Frontal cortex (tissue), 4 donors: ENCODE measurements around the gene MAMDC2. TPM values are rescaled to one million over a fixed set of nuclear protein-coding genes. Genes with fewer than 3 reads are reported as not detected.

Experiments
- DNase-seq, 2 donors: peaks; one replicate each; pipeline ENCODE4 v3.0.0; 2012; ENCODE audit warnings: low spot score in 2 of 2
- FAIRE-seq: peaks from 2 replicates; lab custom pipeline; 2012; peaks lifted over from hg19 to GRCh38; lab: Jason Lieb, UNC
- total RNA-seq: library from RNA; depleted of rRNA; stranded (reverse); fragments of >200 nt; gene quantifications from one replicate; pipeline ENCODE4 v1.2.3, GENCODE V29; 2014
- donor health status: control.
- donor health status: control.
- donor health status: control.

MAMDC2 gene
- total RNA-seq, 1 donor from 2014 or later, result 2.0 TPM

DNA sequence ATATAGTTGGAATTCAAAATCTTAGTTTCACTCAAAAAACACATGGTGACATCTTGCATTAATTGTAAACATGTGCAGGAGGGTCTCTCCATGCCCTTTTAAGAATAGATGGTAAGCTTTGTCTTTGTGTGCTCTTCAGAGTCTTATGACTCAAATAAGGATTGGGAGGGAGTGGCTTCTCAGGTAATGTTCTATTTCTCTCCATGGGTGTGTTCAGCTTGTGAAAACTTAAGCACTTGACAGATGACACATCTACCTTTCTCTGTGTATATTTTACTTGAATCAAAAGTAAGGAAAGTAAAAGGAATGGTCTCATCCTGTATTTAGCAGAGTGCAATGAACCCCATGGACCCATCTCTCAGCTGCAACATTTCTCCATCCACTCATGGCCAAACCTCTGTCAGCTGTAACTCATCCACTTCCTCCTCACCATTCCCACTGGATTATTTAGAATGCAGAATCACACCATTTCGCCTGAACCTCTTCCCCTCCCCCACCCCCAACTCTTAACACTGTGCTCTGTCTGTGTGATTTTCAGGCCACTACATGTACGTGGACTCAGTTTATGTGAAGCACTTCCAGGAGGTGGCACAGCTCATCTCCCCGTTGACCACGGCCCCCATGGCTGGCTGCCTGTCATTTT is 82.1 kb downstream of the MAMDC2 start:
- FAIRE-seq (no peak), DNase-seq (no peak)

DNA sequence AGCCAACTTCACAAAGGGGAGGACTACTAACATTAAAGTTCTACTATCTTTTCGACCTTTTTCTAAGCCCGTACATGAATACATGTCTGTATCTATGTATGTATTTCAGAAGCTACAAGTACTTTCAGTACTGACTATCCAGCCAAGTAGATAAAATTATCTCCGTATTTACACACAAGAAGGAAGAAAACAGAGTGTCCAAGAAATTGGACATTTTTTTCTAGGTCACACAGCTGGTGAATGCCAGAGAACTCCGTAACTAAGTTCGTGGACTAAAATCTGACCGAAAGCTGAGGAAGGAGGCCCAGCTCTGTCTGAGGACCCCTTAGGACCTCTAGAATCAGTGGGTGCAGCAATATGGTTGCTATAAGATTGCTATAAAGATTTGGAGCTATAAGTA is 83.4 kb downstream of the MAMDC2 start:
- FAIRE-seq (no peak), DNase-seq (no peak)

DNA sequence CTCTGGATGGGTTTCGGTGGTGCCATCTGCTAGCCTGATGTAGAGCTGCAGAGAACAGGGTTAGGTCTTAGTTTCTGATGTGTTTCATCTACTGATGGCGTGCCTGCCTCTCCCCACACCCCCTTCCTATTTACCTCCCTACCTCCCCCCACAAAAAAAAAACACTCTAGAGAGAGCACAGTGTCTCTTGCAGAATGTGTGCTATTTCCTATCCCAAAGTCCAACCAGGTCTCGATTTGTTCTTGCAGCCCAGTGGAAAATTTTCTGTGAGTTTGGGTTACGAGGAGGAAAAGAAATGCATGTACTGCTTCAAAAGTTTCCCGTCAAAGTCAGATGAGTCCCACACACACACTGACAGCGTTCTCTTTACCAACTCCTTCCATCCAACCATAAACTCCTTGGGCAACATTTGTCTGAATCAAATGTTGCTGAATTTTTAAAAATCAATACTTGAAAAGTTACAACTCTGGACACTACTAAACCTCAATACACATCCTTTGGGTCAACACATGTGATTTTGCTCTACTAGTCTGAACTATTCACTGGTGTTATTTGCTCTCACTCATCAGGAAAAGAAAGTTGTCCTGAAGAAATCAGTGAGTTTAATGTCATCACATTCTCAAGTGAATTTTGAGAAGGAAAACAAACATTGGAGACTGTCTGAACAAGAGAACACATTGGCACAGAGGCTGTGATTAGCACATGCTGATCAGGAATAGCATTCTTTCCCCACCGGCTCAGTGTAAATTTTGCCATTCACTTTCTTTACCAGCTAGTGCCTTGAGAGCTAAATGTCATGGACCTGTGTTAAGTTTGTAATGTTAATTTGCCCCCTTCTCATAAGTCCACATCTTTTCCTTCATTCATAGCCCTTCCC is 84.1 kb downstream of the MAMDC2 start:
- DNase-seq (no peak), FAIRE-seq (no peak)

DNA sequence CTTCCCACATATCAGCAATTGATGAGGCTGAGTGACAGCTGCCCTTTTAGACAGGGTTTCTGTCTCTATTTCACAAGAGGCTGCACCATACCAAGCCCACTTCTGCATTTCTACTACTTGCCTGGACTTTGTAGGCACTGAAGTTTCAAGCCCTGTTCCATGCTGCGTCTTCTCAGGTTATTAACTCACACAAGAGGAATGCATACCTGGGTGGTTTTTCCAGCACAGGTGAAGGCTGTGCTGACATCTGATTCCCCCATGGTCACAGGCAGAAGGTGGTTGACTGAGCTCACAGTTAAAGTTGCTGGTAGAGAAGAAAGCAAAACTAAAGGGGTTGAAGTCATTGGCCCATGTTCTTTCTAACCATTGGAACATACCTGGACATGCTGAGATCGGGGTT is 86.6 kb downstream of the MAMDC2 start:
- DNase-seq (no peak), FAIRE-seq (no peak)

DNA sequence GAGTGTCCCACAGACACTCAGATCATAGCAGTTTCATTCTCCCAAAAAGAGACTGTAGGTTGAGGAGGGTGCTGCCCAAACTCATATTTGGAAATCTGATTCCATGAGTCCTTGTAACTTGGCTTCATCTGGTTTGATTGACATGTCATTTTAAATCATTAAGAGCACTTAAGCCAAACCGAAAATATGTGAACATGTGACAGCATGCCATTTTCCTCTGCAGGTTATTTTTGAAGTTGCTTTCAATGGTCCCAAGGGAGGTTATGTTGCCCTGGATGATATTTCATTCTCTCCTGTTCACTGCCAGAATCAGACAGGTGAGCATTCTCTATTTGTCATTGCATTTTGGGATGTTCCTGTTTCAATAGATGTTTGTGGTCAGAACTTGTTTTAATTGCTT is 87.6 kb downstream of the MAMDC2 start:
- no peak for FAIRE-seq
- no peak for DNase-seq

DNA sequence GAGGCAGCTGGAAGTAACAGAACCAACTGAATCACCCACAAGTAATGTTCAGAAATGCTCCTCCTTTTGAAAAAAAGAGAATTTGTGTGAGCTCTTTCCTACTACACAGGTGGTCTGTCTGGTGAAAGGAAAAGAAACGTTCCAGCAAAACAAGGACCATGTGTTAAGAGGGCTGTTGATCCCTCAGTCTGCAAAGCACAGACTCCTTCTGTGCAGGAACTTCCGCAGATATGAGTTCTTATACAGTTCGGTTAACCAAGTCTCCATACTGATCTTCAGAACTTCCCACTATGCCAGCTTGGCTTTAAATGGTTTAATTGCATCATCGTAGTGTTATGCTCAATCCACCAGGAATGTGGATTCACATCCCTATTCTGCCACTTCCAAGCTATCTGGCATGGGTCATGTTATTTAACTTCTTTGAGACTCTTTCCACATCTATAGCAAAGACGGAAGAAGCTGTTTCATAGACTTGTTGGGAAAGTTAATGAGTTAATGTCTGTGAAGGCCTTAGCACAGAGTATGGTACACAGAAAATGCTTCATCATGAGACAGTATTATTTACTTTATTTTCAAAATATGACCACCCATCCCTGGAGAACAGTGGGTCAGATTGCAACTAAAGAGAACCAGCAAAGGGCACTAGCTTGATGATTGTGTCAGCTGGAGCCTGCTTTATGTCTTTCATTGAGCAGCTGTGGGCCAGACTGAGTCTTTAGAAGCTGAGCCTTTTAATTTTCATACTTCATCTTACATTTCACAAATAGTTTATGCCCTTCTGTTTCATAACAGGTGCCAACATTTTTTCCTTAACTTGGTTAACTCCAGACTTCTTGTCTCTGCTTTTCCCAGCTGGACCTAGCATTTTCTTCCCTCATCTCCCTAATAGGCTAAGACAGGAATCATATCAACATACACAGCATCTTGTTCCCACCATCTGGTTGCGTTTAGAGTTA is 89.9 kb downstream of the MAMDC2 start:
- FAIRE-seq (no peak), DNase-seq (no peak)

DNA sequence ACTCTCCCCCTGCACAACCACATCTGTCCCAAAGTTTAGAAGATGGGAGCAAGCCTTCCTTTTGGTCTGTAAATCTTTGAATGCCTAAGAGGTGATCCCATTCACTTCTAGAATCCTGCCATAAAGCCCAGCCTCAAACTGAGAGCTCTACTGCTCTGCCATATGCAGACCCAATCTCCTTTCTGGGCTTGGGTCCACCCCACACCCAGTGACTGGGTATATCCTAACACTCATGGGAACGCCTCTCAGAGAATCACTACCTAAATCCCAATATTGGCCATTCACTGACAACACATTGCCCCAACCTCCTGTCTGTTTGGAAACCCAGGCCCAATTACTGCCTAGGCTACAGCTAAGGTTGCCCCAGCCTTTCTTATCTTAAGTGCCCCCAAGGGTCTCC is 90.7 kb downstream of the MAMDC2 start:
- FAIRE-seq, result no peak
- DNase-seq, result no peak

DNA sequence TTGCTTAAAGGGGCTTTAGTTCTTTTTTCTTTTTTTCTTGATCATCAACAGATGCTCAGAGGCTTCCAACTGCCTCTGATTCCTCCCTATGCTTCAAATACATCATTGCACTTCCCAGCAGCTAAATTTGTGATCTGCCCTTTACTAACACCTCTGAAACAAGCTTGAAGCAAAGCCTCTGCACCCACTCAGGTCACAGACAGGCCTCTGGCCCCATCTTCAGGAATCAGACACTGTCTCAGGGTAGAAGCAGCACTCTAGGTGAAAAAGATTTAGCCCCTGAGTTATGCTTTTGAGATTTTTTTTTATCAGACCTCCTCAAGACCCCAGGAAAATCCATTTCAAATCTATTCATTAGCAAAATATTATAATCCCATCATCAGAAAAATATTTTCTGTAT is 91.5 kb downstream of the MAMDC2 start:
- FAIRE-seq (no peak), DNase-seq (no peak)

DNA sequence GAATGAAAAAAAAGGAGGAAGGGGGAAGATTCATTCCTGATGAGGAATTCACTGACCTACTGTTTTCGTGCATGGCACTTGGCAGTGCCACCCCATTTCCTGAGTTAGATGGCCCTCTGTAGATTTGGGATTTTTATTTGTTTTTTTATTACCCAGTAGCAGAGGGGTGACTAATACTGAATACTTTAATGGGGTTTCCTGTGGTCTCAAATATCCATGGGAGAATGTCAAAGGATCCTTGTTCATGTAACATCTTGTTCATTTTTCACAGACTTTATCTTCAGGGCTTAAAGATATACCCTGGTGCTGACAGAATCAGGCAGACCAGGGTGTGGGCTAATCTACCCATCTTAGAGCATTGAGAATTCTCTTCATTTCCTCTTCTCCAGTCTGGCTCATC is 93.0 kb downstream of the MAMDC2 start:
- no peak for FAIRE-seq
- DNase-seq, result no peak

DNA sequence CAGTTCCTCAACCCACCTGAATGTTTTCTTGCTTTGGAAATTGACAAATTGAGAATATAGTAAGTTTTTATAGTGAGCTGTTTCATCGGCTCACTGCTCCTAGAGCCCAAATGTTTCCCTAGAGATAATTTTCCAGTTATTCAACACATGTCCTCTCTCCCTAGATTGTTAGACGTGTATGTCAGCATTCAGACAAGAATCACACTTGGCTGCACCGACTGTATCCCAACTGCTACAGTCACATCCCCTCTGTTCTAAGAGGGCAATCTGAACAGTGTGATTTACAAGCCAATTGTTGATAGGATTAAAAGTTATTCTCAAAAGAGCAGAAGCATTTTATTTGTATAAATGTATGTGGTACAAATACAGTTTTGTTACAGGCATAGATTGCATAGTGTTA is 93.9 kb downstream of the MAMDC2 start:
- FAIRE-seq (no peak), DNase-seq (no peak)

DNA sequence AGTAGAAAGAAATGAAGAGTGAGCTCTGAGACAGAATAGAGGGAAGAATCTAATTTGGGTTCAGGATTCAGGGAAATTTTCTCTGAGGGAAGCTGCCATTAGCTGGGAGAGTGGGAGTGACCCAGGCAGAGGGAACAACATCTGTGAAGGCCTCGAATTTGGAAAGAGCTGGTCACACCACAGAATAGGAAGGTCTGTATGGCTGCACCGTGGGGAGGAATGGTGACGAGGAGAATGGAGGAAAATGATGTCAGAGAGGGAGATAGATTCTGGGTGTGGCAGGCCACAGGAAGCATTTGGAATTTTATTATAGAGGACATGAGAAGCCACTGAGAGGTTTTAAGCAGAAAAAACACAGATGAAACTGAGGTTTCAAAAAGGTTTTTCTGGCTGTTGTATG is 98.5 kb downstream of the MAMDC2 start:
- DNase-seq, result no peak
- FAIRE-seq, result no peak

DNA sequence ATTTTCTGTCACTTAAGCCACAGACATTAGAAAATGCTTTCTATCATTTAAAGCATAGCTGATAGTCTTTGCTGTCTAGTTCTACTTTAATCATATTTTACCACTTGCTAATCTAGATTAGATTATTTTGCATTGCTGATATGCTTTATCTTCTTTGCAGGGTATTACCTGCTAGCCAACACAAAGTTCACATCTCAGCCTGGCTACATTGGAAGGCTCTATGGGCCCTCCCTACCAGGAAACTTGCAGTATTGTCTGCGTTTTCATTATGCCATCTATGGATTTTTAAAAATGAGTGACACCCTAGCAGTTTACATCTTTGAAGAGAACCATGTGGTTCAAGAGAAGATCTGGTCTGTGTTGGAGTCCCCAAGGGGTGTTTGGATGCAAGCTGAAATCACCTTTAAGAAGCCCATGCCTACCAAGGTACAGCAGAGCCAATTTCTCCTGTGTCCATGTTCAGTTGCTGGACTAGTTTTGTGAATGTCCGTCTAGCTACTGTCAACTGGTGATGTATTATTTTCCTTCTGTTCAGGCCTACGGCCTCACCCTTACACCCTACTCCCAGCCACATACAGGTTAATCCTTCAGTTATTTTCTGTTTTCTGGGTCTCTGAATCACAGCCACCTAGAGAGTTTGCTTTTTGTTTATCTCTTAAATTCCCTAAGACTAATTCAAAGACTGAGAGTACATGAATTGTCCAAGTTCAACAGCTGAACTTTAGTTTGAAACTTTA is 99.9 kb downstream of the MAMDC2 start:
- DNase-seq (no peak), FAIRE-seq (no peak)

DNA sequence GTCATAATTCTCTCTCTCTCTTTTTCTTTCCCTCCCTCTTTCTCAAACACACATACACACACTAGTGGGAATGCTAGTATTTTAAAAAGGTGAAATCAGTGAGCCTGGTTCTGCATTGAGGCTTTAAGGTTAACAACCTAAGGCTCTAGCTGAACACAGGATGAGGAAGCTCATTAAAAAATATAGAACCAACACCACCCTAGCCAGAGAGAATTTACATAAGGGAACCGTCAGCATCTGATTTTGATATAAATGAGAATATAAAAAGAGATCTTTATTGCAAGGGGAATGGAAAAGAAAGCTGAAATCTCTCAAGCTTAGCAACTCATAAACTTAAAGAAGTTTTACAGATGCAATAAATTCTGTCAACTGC is 100.5 kb downstream of the MAMDC2 start:
- DNase-seq (no peak), FAIRE-seq (no peak)

DNA sequence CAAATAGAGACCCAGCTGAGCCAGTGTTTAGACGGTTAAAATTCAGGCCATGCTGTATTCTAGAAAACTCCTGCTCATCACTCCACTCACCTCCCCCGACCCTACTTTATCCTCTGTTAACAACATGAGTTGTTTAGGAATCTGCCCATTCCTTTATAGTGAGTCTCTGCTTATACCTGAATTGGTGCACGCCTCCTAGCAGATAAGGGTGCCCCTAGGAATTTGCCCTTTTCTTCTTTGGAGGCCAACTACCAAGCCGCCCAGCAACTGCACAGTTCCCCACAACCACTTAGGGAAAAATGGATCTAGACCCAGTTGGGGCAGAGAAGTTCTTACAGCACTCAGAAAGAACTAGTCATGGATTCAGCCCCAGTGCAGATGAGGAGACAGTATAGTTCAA is 102.3 kb downstream of the MAMDC2 start:
- FAIRE-seq (no peak), DNase-seq (no peak)

DNA sequence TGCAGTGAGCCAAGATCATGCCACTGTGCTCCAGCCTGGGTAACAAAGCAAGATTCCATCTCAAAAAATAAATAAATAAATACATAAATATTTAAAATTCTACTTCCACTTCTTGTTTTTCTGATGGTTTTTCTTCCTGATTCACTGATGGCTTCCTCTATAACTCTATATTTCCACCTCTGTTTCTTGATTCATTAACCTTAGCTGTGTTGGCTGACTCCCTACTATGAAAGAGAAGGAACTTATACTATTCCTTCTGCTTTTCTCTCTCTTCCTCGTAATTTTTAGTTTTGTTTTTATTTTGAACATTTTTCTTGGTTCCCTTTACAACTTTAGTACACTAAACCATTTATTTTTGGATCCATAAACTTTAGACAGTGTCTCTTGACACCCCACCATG is 103.5 kb downstream of the MAMDC2 start:
- FAIRE-seq (no peak), DNase-seq (no peak)

DNA sequence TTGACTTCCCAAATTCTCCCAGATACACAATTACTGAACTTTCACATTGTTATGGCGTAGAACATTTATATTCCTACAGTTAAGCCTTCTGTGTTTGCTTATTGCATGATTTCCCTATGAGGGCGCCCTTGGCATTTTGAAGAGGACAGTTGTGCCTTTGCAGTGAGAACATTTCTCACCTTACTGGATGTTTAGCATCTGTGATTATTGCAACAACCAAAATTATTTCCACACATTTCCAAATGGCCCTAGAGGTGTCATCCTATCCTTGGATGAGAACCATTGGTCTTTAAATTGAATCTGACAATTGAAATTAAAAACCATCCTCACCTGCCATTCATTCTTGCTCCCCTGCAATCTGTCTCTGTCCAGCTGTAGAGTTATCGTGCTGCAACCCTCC is 104.0 kb downstream of the MAMDC2 start:
- FAIRE-seq (no peak), DNase-seq (no peak)

DNA sequence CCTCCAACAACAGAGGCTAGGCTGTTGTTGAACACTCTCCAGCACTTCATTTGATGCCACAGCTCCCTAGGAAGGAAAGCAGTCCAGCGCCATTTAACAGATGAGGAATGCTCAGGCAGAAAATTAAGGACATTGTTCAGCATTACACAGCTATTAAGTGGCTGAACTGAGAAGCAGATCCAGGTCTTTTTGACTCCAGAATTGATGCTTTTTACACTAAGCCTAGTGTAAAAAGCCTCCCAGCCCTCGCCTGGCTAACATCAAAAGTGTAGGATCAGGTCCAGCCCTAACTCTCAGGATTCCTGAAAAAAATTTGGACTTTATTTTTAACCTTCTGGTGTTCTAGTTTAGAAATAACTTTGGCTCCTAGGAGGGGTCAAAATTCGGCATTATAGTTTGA is 108.7 kb downstream of the MAMDC2 start:
- FAIRE-seq, result no peak
- no peak for DNase-seq

DNA sequence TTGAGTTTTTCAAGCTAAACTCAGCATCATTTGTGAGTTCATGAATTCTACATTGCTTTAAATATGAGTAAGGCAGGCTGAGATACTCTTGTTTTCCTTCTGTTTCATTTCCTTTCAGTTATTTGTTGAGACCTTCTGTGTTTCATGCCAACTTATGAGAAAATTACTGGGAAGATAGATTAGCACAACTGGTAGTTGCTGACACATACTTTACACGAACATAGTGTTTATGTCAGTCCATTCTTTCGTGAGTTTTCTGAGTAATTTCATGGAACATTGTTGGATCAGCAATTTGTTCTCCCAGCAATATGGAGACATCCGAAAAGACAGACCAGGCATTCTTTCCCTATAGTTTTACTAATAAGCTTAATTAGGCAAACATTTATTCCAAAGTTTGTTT is 113.1 kb downstream of the MAMDC2 start:
- FAIRE-seq (no peak), DNase-seq (no peak)

DNA sequence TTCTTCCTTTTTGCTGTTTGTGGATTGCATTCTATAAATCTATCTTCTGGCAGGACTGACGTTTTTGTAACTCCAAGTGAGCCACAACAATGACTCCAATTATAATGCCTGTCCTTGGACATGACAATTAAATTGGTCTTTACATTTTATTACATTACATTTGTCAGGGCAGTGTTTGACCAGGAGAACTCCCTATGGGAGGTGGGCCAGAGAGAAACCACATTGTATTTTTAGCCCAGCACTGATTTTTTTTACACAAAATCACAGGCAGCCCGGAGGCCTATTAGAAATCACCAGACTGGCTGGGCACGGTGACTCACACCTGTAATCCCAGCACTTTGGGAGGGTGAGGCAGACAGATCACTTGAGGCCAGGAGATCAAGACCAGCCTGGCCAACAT is 116.0 kb downstream of the MAMDC2 start:
- DNase-seq (no peak), FAIRE-seq (no peak)
